Vagina (tissue), 2 donors: Measurements from ENCODE around the gene USP6NL.

Experiments used
- CTCF ChIP-seq, 3 experiments: fragments of 450-650 bp in 2 of 3; fragments of 200-600 bp in 1 of 3; sonication (generic) in 1 of 3; IDR thresholded peaks; one replicate each; pipeline ENCODE4 v1.5.1; 2017 to 2019; ENCODE audit warnings: antibody characterized with exemption in 3 of 3, mild to moderate bottlenecking in 2 of 3, moderate library complexity in 2 of 3
- POLR2AphosphoS5 ChIP-seq, 2 donors: sonication (generic); formaldehyde crosslinking; IDR thresholded peaks; one replicate each; pipeline ENCODE4 v1.9.0; 2017; ENCODE audit warnings: antibody characterized with exemption in 2 of 2, mild to moderate bottlenecking in 2 of 2, low read depth in 1 of 2; ENCODE audit not compliant: insufficient read depth in 1 of 2

- TF ChIP-seq CTCF (IDR thresholded peaks at IDR 0.05) (no peak), POLR2AphosphoS5 (IDR thresholded peaks at IDR 0.05; ENCODE audit: insufficient read depth in 1 of 2, low read depth in 1 of 2) (no peak)
Measured at GRCh38 chr10:11594589-11595394, 16.7 kb downstream of the USP6NL start.
